Rectal smooth muscle tissue (tissue), 1 donor: ENCODE results near the gene REC8.
A peak's percentile ranks its signal among the peaks of the same experiment; 100 is the strongest.

Source experiments
- H3K27ac ChIP-seq: one replicate; pipeline ENCODE4 v1.7.0; 2013; ENCODE audit warnings: low read depth, low read length, inconsistent platforms
- H3K27me3 ChIP-seq: one replicate; pipeline ENCODE4 v1.7.0; 2013; ENCODE audit warnings: low read length; ENCODE audit not compliant: control insufficient read depth, insufficient read depth
- H3K36me3 ChIP-seq: one replicate; pipeline ENCODE4 v1.7.0; 2013; ENCODE audit warnings: low read length; ENCODE audit not compliant: control insufficient read depth, insufficient read depth
- H3K4me1 ChIP-seq: one replicate; pipeline ENCODE4 v1.7.0; 2013; ENCODE audit warnings: low read length; ENCODE audit not compliant: control insufficient read depth, insufficient read depth
- H3K4me3 ChIP-seq: one replicate; pipeline ENCODE4 v1.7.0; 2013; ENCODE audit warnings: low read length
- H3K9ac ChIP-seq: one replicate; pipeline ENCODE4 v1.7.0; 2013; ENCODE audit warnings: low read length

REC8 gene

DNA sequence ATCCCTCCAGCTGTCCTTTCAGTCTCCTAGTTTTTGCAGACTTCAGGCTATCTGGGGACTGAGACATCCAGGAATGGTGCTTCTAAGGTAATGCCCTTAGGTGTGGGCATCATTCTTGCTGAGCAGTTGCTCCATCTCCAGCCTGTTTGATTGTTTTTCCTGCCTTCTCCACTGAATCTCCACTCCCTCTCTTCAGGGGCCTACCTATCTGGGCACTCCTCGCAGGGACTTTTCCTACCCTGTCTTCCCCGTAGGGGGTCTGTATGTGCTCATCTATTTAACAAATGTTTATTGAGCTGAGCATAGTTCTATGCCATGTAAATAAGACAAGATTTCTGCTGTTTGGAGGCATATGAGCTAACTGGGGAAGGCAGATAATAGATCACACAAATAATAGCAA, 38.9 kb upstream of the REC8 start:
- no peak overlapping the region for H3K4me3 ChIP-seq
- peaks cover 8% of the 10 kb centered on the region for H3K36me3 ChIP-seq
- no peak overlapping the region for H3K9ac ChIP-seq
- no peaks in the 10 kb centered on the region for H3K27me3 ChIP-seq
- H3K4me1 ChIP-seq = peaks cover 10% of the 10 kb centered on the region
- H3K27ac ChIP-seq = no peak overlapping the region

DNA sequence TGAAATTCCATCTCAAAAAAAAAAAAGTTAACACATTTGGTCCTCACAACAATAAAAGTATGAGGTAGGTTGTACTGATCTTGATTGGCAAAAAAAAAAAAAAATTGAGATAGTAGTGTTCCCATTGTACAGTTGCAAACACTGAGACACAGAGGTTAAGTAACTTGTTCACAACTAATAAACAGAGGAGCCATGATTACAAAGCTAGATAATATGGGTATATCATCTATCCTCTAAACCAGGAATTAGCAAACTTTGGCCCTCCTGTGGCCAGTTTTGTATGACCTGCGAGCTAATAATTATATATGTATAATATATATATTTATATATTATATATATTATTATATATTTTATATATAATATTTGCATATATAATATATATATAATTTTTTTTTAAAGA, 38.1 kb upstream of the REC8 start:
- Histone ChIP-seq H3K27me3 (no peaks in the 10 kb centered on the region), H3K27ac (no peak overlapping the region), H3K9ac (no peak overlapping the region), H3K4me1 (peaks cover 10% of the 10 kb centered on the region), H3K4me3 (no peak overlapping the region), H3K36me3 (peaks cover 12% of the 10 kb centered on the region)

DNA sequence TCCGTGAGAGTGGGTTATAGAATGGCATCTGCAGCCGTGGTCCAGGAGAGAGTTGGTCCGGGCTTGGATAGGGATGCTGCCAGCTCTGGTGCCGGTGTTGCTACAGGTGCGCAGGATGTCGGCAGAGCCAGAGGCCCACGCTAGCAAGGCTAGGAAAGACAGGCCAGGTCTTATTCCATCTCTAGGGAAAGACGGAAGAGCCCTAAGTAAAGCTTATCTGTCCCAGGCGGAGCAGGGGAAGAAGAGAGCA, 36.4 kb upstream of the REC8 start:
- H3K36me3 ChIP-seq = peaks cover 15% of the 10 kb centered on the region
- peak overlapping the region; percentile 59 for H3K27ac ChIP-seq
- peaks cover 10% of the 10 kb centered on the region for H3K4me1 ChIP-seq
- peak overlapping the region; percentile 61 for H3K9ac ChIP-seq
- peak overlapping the region; percentile 77 for H3K4me3 ChIP-seq
- no peaks in the 10 kb centered on the region for H3K27me3 ChIP-seq

DNA sequence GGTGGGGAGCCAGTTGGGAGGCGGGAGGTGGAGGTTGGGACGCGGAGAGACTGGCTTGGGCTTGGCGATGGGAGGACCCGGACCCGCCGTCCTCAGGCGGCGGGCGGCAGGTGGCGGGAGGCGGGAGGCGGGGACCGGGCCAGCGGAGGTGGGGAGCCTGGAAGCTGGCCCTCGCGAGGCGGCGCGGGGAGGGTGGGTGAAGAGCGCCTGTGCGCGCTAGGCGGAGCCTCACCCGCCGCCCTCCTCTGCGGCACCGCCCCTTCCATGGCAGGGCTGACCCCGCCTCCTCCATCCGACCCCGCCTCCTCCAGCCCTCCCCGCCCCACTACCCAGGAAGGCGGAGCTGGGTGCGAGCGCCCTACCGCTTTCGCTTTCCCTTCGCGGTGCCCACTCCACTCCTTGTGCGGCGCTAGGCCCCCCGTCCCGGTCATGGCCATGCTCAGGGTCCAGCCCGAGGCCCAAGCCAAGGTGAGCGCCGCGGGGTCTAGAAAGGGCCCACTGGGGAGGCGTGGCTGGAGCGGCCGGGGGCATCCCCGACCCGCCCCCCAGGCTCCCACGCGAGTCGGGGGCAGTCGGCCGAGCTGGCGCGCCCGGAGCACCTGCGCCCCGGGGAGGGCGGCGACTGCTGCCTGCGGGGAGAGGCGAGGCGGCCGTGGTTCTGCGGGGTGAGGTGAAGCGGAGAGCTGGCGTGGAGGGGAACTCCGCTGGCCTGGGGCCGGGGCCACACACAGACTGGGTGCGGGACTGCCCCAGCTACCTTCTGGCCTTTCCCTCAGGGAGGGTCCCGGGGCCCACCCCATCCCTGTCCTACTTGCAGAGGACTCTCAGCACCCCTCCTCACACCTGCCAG, 35.8 kb upstream of the REC8 start, which contains the start of gene PSME1:
Gene PSME1 (plus strand): TSS at position 361 of the 850 bp plus-strand sequence. CDS start 69 bp downstream, at position 430.
- H3K9ac ChIP-seq = peak within 1 kb of the TSS; percentile 82
- H3K27ac ChIP-seq = peak within 1 kb of the TSS; percentile 91
- no peaks in the 10 kb centered on the region for H3K27me3 ChIP-seq
- peaks cover 10% of the 10 kb centered on the region for H3K4me1 ChIP-seq
- H3K36me3 ChIP-seq = peaks cover 13% of the 10 kb centered on the region
- H3K4me3 ChIP-seq = peak within 1 kb of the TSS; percentile 87

DNA sequence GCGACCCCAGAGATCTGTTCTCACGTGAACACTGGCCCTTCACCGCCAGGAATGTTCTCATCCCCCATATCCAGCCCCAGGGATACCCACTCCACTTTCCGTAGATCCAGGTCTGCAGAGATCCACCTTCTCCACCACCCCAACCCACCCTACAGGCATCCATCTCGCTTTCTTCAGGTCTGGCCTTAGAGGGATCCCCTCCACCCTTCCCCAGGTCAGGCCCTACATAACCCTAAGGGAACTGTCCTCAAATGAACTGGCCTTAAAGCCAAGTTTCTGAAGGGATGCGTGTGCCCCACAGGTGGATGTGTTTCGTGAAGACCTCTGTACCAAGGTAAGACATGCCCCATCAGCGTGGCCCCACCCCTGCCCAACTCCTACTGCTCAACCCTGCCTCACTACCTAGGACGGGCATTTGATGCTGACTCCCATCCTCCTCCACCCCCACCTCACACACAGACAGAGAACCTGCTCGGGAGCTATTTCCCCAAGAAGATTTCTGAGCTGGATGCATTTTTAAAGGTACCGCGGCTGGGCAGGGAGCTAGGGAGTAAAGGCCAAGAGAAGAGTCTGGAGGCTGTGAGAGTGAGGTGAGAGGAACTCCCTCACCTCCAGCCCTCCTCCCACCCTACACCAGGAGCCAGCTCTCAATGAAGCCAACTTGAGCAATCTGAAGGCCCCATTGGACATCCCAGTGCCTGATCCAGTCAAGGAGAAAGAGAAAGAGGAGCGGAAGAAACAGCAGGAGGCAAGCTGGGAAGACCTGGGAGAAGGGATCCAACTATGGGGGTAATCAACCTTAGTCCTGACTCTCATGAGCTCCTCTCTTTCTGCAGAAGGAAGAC, 35.0 kb upstream of the REC8 start:
- peaks cover 11% of the 10 kb centered on the region for H3K4me1 ChIP-seq
- peak overlapping the region; percentile 91 for H3K27ac ChIP-seq

DNA sequence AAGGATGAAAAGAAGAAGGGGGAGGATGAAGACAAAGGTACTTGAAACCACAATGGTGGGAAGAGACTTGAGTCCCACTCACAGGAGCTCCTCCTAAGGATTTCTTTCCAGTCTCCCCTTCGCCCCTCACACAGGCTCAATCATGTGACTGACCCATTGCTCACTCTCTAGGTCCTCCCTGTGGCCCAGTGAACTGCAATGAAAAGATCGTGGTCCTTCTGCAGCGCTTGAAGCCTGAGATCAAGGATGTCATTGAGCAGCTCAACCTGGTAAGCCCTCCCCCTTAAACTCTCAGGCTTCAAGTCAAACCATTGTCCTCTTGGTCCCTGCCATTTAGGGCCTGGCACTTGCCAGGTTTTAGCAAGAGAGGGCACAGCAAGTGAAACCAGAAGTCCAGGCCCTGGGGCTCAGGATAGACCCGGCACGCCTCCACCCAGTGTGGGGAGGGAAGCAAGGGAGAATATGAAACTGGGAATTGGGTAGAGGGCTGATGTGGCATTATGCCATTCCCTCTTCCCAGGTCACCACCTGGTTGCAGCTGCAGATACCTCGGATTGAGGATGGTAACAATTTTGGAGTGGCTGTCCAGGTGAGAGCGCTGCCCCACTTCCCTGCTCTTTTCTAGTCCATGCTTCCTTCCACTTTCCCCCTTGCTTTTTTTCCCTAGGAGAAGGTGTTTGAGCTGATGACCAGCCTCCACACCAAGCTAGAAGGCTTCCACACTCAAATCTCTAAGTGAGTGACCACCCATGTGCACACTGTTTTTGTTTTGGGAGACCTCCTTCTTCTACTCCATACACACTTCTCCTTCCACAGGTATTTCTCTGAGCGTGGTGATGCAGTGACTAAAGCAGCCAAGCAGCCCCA, 34.1 kb upstream of the REC8 start:
- Histone ChIP-seq H3K4me1 (peaks cover 13% of the 10 kb centered on the region), H3K36me3 (peaks cover 13% of the 10 kb centered on the region), H3K27ac (no peak overlapping the region), H3K27me3 (no peaks in the 10 kb centered on the region), H3K9ac (no peak overlapping the region), H3K4me3 (peak overlapping the region; percentile 87)

More for the DNA sequence above, 35.0 kb upstream of the REC8 start:
- Histone ChIP-seq H3K9ac (peak overlapping the region; percentile 82), H3K4me3 (peak overlapping the region; percentile 87), H3K27me3 (no peaks in the 10 kb centered on the region), H3K36me3 (peaks cover 13% of the 10 kb centered on the region)

DNA sequence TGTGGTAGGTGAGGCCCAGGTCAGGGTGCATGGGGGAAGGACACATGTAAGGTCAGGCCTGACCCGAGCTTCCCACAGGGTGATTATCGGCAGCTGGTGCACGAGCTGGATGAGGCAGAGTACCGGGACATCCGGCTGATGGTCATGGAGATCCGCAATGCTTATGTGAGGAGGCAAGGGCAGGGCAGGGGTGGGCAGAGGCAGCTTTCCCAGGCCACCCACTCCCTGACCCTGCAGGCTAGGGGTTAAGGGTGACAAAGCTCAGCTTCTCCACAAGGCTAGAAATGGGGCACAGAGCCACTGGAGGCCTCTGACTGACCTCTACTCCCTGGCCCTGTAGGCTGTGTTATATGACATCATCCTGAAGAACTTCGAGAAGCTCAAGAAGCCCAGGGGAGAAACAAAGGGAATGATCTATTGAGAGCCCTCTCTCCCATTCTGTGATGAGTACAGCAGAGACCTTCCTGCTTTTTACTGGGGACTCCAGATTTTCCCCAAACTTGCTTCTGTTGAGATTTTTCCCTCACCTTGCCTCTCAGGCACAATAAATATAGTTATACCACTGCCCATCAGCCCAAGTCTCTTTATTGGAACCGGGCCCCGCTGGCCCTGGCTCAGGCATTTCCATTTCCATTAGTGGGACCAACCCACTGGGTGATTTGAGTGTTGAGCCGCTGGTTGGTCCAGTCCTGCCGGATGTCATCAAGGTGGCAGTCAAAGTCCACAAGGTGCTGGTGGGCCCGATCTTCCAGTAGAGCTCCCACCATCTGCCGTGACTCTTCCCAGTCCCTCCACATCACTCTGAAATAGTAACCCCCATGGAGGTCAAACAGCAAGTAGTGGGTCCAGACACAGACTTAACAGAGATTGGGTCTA, 33.2 kb upstream of the REC8 start:
- no peak overlapping the region for H3K4me3 ChIP-seq
- peaks cover 13% of the 10 kb centered on the region for H3K36me3 ChIP-seq
- H3K27me3 ChIP-seq = no peaks in the 10 kb centered on the region
- H3K9ac ChIP-seq = no peak overlapping the region
- H3K4me1 ChIP-seq = peaks cover 13% of the 10 kb centered on the region
- no peak overlapping the region for H3K27ac ChIP-seq

DNA sequence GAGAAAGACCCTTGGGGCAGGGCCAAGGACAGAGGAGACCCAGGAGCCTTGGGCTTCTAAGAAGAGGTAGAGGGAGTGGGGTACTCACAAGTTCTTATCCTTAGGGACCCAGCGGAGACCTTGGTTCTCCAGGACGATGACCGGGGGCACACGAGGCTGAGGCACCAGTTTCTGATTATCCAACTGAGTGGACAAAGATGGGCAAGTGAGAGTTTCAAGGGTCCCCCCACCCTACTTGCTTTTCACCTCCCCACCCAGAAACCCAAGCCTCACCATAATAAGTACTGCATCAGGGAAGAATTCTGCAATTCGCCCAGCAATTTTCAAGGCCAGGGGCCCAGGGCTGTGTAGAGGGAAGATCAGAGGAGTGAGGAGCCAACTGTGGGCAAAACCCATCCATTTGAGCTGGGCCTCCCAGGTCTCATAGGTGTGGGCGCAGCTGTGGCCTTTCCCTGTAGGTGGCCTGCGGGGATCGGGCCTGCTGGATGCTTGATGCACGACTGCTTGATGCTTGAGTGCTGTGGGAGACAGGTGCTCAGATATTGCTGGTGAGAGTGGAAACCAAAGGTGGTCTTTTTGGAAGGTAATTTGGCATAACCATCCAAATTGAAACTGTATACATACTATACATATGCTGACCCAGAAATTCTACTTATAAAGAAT, 32.5 kb upstream of the REC8 start:
- Histone ChIP-seq H3K4me3 (no peak overlapping the region), H3K27me3 (no peaks in the 10 kb centered on the region), H3K4me1 (peaks cover 13% of the 10 kb centered on the region), H3K9ac (no peak overlapping the region), H3K27ac (no peak overlapping the region), H3K36me3 (peaks cover 13% of the 10 kb centered on the region)

DNA sequence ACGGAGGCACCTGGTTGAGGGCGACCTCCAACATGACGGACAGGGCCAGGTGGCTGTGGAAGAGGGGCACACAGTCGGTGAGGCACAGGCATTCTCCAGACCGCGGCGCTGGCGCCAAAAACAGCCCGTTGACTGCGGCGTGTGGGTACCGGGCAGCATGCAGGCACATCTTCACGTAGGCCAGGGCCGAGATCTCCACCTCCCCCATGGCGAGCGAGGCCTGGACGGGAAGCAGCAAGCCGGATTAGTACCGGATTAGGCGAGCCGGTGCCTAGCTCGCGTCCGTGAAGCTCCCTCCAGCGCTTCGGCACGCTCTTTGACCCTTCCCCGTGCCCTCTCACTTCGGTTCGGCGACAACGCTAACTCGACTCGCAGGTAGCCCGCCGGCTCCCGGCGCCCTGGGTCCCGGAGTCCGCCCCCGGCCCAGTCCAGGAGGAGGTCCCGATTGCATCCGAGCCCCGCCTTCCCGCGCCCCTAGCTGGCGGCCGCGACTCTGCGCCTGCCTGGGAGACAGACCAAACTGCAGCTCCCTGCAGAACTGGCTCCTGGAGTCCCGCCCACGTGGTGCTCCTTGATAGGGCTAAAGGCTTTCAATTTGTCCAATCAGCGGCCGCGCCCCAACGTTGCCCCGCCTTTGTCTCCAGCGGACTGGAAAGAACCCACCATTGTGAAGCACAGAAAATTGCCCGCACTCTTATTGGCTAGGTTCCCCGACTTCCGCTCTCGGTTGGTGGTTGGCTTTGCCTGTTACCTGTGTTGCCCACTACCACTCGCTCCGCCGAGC, 30.6 kb upstream of the REC8 start, which contains the start of gene EMC9:
Gene EMC9 (minus strand): TSS at position 495 of the 784 bp plus-strand sequence. CDS start 287 bp downstream, at position 208.
- Histone ChIP-seq H3K4me3 (peak within 1 kb of the TSS; percentile 83), H3K9ac (peak within 1 kb of the TSS; percentile 66), H3K36me3 (peaks cover 13% of the 10 kb centered on the region), H3K27ac (peak within 1 kb of the TSS; percentile 90), H3K27me3 (no peaks in the 10 kb centered on the region), H3K4me1 (peaks cover 19% of the 10 kb centered on the region)

DNA sequence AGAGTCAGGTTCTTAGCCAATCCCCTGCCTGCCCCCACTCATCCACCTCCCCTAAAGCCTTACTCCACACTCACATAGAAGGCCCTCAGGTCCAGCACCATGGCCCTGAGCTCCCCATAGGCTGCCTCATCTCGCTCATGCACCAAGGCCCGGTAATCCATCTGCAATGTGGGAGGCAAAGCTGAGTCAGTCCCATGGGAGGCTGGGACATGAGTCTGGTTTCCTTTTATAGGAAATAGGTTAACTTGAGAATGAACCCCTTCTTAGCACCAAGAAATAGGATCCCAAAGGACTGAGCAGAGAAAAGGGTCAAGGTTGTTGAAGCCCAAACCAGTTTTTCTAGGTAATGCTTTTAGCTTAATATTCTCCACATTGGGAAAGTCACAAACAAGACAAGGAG, 28.4 kb upstream of the REC8 start:
- Histone ChIP-seq H3K4me3 (no peak overlapping the region), H3K4me1 (peaks cover 20% of the 10 kb centered on the region), H3K9ac (no peak overlapping the region), H3K36me3 (peaks cover 3% of the 10 kb centered on the region), H3K27ac (no peak overlapping the region), H3K27me3 (no peaks in the 10 kb centered on the region)
